ENCODE results near the gene RLN1. TPM values are rescaled to one million over a fixed set of nuclear protein-coding genes. Genes with fewer than 3 reads are reported as not detected.
"Not testable (repeated sequence)": the region's sequence is repeated elsewhere in the genome, so short reads cannot be mapped to it uniquely, and the experiment has no call there.

The RLN1 gene
- total and polyA plus RNA-seq, 2 experiments from 2014 or later = 0.34 TPM; not detected in 1

- Histone ChIP-seq H4K20me1 (ENCODE audit: insufficient read depth, poor library complexity, severe bottlenecking) (no peaks in the 10 kb centered on the region), H3K4me2 (no peak overlapping the region), H2AFZ (no peak overlapping the region), H3K79me2 (no peaks in the 10 kb centered on the region), H3K4me3 (no peak overlapping the region), H3K27me3 (no peaks in the 10 kb centered on the region), H3K9me2 (replicated peaks; ENCODE audit: insufficient read depth) (no peaks in the 10 kb centered on the region), H3K27ac (no peak overlapping the region), H3K36me3 (replicated peaks; ENCODE audit: insufficient read depth, low read depth) (no peaks in the 10 kb centered on the region), H3K4me1 (ENCODE audit: insufficient read depth) (no peaks in the 10 kb centered on the region), H3K9me3 (ENCODE audit: low read depth) (no peaks in the 10 kb centered on the region)
- WGBS (ENCODE audit: low lambda C conversion rate, missing lambda C conversion rate) = 84% methylated on average over 2 of the region's 2 CpGs
- TF ChIP-seq EZH2phosphoT487 (IDR thresholded peaks at IDR 0.05; ENCODE audit: low read depth, severe bottlenecking, unreplicated experiment) (no peak), EZH2 (IDR thresholded peaks at IDR 0.05; ENCODE audit: borderline replicate concordance) (no peak), CTCF (IDR thresholded peaks at IDR 0.05; ENCODE audit: poor library complexity) (no peak)
- DNase-seq (ENCODE audit: low spot score) = no peak
These were observed 14.5 kb upstream of the RLN1 start for GRCh38 chr9:5354184-5354583.

- Histone ChIP-seq H3K4me3 (no peak overlapping the region), H4K20me1 (ENCODE audit: insufficient read depth, poor library complexity, severe bottlenecking) (no peaks in the 10 kb centered on the region), H3K9me2 (replicated peaks; ENCODE audit: insufficient read depth) (no peaks in the 10 kb centered on the region), H3K27ac (no peak overlapping the region), H3K4me1 (ENCODE audit: insufficient read depth) (no peaks in the 10 kb centered on the region), H3K36me3 (replicated peaks; ENCODE audit: insufficient read depth, low read depth) (no peaks in the 10 kb centered on the region), H3K9me3 (ENCODE audit: low read depth) (no peaks in the 10 kb centered on the region), H3K27me3 (no peaks in the 10 kb centered on the region), H3K4me2 (no peak overlapping the region), H3K79me2 (no peaks in the 10 kb centered on the region), H2AFZ (no peak overlapping the region)
- 88% methylated on average over 1 of the region's 1 CpG for WGBS (ENCODE audit: low lambda C conversion rate, missing lambda C conversion rate)
- no peak for TF ChIP-seq EZH2 (IDR thresholded peaks at IDR 0.05; ENCODE audit: borderline replicate concordance)
- no peak for TF ChIP-seq EZH2phosphoT487 (IDR thresholded peaks at IDR 0.05; ENCODE audit: low read depth, severe bottlenecking, unreplicated experiment)
- no peak for TF ChIP-seq CTCF (IDR thresholded peaks at IDR 0.05; ENCODE audit: poor library complexity)
- no peak for DNase-seq (ENCODE audit: low spot score)
These were observed 13.1 kb upstream of the RLN1 start for GRCh38 chr9:5352637-5353248.

GRCh38 chr9:5336688-5337087 lies 3.0 kb downstream of the RLN1 start:
- Histone ChIP-seq H2AFZ (no peak overlapping the region), H3K79me2 (no peaks in the 10 kb centered on the region), H3K27ac (no peak overlapping the region), H3K27me3 (no peaks in the 10 kb centered on the region), H3K9me2 (replicated peaks; ENCODE audit: insufficient read depth) (no peaks in the 10 kb centered on the region), H3K9me3 (ENCODE audit: low read depth) (no peaks in the 10 kb centered on the region), H3K4me2 (no peak overlapping the region), H3K4me3 (no peak overlapping the region), H3K4me1 (ENCODE audit: insufficient read depth) (no peaks in the 10 kb centered on the region), H3K36me3 (replicated peaks; ENCODE audit: insufficient read depth, low read depth) (no peaks in the 10 kb centered on the region), H4K20me1 (ENCODE audit: insufficient read depth, poor library complexity, severe bottlenecking) (no peaks in the 10 kb centered on the region)
- DNase-seq (ENCODE audit: low spot score) = no peak
- no peak for TF ChIP-seq EZH2phosphoT487 (IDR thresholded peaks at IDR 0.05; ENCODE audit: low read depth, severe bottlenecking, unreplicated experiment)
- no peak for TF ChIP-seq CTCF (IDR thresholded peaks at IDR 0.05; ENCODE audit: poor library complexity)
- no peak for TF ChIP-seq EZH2 (IDR thresholded peaks at IDR 0.05; ENCODE audit: borderline replicate concordance)
- 86% methylated on average over 4 of the region's 4 CpGs for WGBS (ENCODE audit: low lambda C conversion rate, missing lambda C conversion rate)

- 85% methylated on average over 3 of the region's 3 CpGs for WGBS (ENCODE audit: low lambda C conversion rate, missing lambda C conversion rate)
- not testable (repeated sequence) for H3K27ac ChIP-seq; H3K79me2 ChIP-seq; H4K20me1 ChIP-seq (ENCODE audit: insufficient read depth, poor library complexity, severe bottlenecking); H3K27me3 ChIP-seq; DNase-seq (ENCODE audit: low spot score); H3K4me3 ChIP-seq; H3K9me2 ChIP-seq (replicated peaks; ENCODE audit: insufficient read depth); H3K36me3 ChIP-seq (replicated peaks; ENCODE audit: insufficient read depth, low read depth); H3K9me3 ChIP-seq (ENCODE audit: low read depth); H3K4me2 ChIP-seq; H2AFZ ChIP-seq; H3K4me1 ChIP-seq (ENCODE audit: insufficient read depth)
These were observed 8.4 kb downstream of the RLN1 start for GRCh38 chr9:5331276-5331675.

All from hepatocyte (in vitro differentiated cells).